ENCODE measurements around the gene MAST4. TPM values are rescaled to one million over a fixed set of nuclear protein-coding genes. Genes with fewer than 3 reads are reported as not detected.

Gene MAST4
- polyA plus RNA-seq, 1 experiment, result 11.6 TPM

DNA sequence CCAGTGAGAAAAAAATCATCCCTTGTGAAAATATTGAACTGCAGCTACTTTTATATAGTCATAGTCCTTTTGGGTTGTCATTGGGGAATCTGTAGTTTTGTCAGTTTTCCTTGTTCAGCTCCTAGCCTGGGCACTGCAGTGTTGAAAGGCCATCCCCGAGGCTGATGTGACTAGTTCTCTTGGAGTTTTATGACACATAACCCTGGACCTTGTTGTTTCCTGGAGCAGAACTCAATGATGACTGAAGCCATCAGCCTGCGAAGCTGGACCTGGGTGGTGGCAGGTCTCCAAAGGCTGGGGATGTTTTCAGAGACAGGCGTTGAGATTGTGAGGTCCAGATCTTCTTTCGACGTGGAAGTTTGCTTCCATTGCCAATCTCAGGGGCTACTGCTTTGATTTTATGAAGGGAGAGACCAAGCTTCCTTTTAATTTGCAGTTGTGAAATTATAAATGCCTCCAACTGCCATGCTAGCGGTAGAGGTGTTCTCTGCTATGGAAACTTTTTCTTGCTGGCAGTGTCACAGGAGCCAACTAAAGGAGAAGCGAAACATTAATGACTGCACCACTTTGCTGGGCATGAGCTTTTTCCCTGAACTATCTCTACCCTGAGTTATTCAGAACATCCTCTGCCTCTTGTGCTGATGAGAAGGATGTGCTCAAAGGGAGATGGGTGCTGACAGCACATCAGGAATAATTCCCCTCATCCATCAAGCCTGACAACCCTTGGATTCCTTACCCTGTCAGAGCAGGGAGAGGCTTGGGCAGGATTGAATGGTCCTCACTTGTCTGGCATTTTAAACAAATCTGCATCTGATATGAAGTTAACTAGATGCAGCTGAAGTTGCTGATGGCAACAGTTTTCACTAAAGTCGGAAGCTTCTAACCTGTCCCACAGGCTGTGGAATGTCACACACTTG, 209.6 kb downstream of the MAST4 start:
- Histone ChIP-seq H3K27ac (ENCODE audit: low read depth, low read length) (no peak overlapping the region), H3K4me3 (ENCODE audit: low read depth, low read length) (no peak overlapping the region), H3K27me3 (ENCODE audit: control insufficient read depth, insufficient read depth, low read length) (peaks cover 7% of the 10 kb centered on the region), H3K9me3 (ENCODE audit: control insufficient read depth, insufficient read depth, low read length) (no peaks in the 10 kb centered on the region)
- ChIA-PET CTCF (interaction anchor here (0.6 to 3.5 kb wide), 5 partner anchors 9 to 344 kb away, joined by 3 to 29 read pairs (median 6); no protein-coding TSS in a partner anchor), POLR2A (no interaction called here)
- DNase-seq (ENCODE audit: low read depth, low spot score), result no peak
- TF ChIP-seq, protein P1, sequence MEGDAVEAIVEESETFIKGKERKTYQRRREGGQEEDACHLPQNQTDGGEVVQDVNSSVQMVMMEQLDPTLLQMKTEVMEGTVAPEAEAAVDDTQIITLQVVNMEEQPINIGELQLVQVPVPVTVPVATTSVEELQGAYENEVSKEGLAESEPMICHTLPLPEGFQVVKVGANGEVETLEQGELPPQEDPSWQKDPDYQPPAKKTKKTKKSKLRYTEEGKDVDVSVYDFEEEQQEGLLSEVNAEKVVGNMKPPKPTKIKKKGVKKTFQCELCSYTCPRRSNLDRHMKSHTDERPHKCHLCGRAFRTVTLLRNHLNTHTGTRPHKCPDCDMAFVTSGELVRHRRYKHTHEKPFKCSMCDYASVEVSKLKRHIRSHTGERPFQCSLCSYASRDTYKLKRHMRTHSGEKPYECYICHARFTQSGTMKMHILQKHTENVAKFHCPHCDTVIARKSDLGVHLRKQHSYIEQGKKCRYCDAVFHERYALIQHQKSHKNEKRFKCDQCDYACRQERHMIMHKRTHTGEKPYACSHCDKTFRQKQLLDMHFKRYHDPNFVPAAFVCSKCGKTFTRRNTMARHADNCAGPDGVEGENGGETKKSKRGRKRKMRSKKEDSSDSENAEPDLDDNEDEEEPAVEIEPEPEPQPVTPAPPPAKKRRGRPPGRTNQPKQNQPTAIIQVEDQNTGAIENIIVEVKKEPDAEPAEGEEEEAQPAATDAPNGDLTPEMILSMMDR (IDR thresholded peaks at IDR 0.05; ENCODE audit: low read depth, low read length), result no peak

- Histone ChIP-seq H3K27ac (ENCODE audit: low read depth, low read length) (no peak overlapping the region), H3K27me3 (ENCODE audit: control insufficient read depth, insufficient read depth, low read length) (peaks cover 12% of the 10 kb centered on the region), H3K4me3 (ENCODE audit: low read depth, low read length) (no peak overlapping the region), H3K9me3 (ENCODE audit: control insufficient read depth, insufficient read depth, low read length) (no peaks in the 10 kb centered on the region)
- POLR2A ChIA-PET, result no interaction called here
- TF ChIP-seq, protein P1 (IDR thresholded peaks at IDR 0.05; ENCODE audit: low read depth, low read length), result peak; percentile 62
- DNase-seq (ENCODE audit: low read depth, low spot score), result peak; percentile 16
- CTCF ChIA-PET, result interaction anchor here (0.5 to 3.5 kb wide), 7 partner anchors 12 to 538 kb away, joined by 3 to 29 read pairs (median 6); no protein-coding TSS in a partner anchor
Measured at GRCh38 chr5:66807743-66808142, 211.6 kb downstream of the MAST4 start.

- no peak overlapping the region for H3K4me3 ChIP-seq (ENCODE audit: low read depth, low read length)
- H3K9me3 ChIP-seq (ENCODE audit: control insufficient read depth, insufficient read depth, low read length), result no peaks in the 10 kb centered on the region
- peaks cover 13% of the 10 kb centered on the region for H3K27me3 ChIP-seq (ENCODE audit: control insufficient read depth, insufficient read depth, low read length)
- no peak for DNase-seq (ENCODE audit: low read depth, low spot score)
- ChIA-PET POLR2A (no interaction called here), CTCF (interaction anchor here (0.7 to 3.5 kb wide), 6 partner anchors 11 to 502 kb away, joined by 3 to 29 read pairs (median 6); no protein-coding TSS in a partner anchor)
- H3K27ac ChIP-seq (ENCODE audit: low read depth, low read length), result no peak overlapping the region
- TF ChIP-seq, protein P1 (IDR thresholded peaks at IDR 0.05; ENCODE audit: low read depth, low read length), result no peak
Measured at GRCh38 chr5:66808663-66809062, 212.5 kb downstream of the MAST4 start.

DNA sequence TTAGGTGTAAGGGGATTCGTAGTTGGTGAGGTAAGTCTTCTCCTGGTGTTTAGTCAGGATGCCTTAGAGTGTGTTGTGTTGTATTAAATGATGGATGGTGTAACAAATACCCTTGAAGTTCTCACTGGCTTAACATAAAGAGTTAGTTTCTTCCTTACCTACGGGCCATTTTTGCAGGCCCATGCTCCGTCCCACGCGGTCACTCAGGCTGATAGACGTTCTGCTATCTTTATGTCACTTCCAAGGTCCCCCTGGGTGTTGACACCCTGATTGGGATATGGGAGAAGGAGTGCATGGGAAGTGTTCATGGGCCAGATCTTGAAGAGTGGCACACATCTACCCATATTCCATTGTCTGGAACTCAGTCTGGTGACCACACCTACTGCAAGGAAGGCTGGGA, 214.0 kb downstream of the MAST4 start:
- H3K27ac ChIP-seq (ENCODE audit: low read depth, low read length), result no peak overlapping the region
- TF ChIP-seq, protein P1 (IDR thresholded peaks at IDR 0.05; ENCODE audit: low read depth, low read length), result no peak
- ChIA-PET CTCF (no interaction called here), POLR2A (no interaction called here)
- H3K27me3 ChIP-seq (ENCODE audit: control insufficient read depth, insufficient read depth, low read length), result peaks cover 13% of the 10 kb centered on the region
- DNase-seq (ENCODE audit: low read depth, low spot score), result no peak
- no peaks in the 10 kb centered on the region for H3K9me3 ChIP-seq (ENCODE audit: control insufficient read depth, insufficient read depth, low read length)
- no peak overlapping the region for H3K4me3 ChIP-seq (ENCODE audit: low read depth, low read length)

GRCh38 chr5:66810848-66811261, 214.7 kb downstream of the MAST4 start:
- Histone ChIP-seq H3K9me3 (ENCODE audit: control insufficient read depth, insufficient read depth, low read length) (no peaks in the 10 kb centered on the region), H3K4me3 (ENCODE audit: low read depth, low read length) (no peak overlapping the region), H3K27me3 (ENCODE audit: control insufficient read depth, insufficient read depth, low read length) (peaks cover 16% of the 10 kb centered on the region), H3K27ac (ENCODE audit: low read depth, low read length) (no peak overlapping the region)
- TF ChIP-seq, protein P1 (IDR thresholded peaks at IDR 0.05; ENCODE audit: low read depth, low read length), result no peak
- POLR2A ChIA-PET, result no interaction called here
- DNase-seq (ENCODE audit: low read depth, low spot score), result no peak
- CTCF ChIA-PET, result interaction anchor here (0.5 to 7.8 kb wide), 2 partner anchors 338 to 356 kb away, joined by 12 to 210 read pairs; no protein-coding TSS in a partner anchor
